K562 (cell line): Measurements from ENCODE around the gene SLC49A4. TPM values are rescaled to one million over a fixed set of nuclear protein-coding genes. Genes with fewer than 3 reads are reported as not detected.

ENCODE experiments used
- ATAC-seq: fragments of 200-7000 bp; cut with Tn5 transposase; 3 replicates; pipeline ENCODE4 v1.9.1; 2020; ENCODE audit warnings: moderate library complexity
- BruUV-seq: library from RNA; stranded (reverse); fragments of 400-500 nt; replicated peaks from 2 replicates; lab custom pipeline; 2021; lab: Mats Ljungman, UMichigan
- CTCF ChIA-PET: fragments of 300-600 bp; formaldehyde crosslinking; extraction: SDS; loops from one replicate; lab custom pipeline; 2021; ENCODE audit warnings: low intra/inter-chr PET ratio; lab: Yijun Ruan, JAX
- POLR2A ChIA-PET: fragments of 300-600, 350-650 bp; sonication (Branson Sonifier 250); formaldehyde crosslinking; extraction: SDS; loops from one replicate; lab custom pipeline; 2021; ENCODE audit warnings: antibody characterized with exemption, inconsistent platforms; lab: Yijun Ruan, JAX
- DNase-seq, 4 experiments: peaks; one replicate each; pipeline versions ENCODE4 v3.0.0 to v3.0.0-alpha.2; 2011 to 2018; ENCODE audit warnings: low spot score in 3 of 4, mixed read lengths in 3 of 4; ENCODE audit errors: extremely low read depth in 1 of 4
- FAIRE-seq: peaks from 2 replicates; lab custom pipeline; 2011; peaks lifted over from hg19 to GRCh38; lab: Jason Lieb, UNC
- H2AFZ ChIP-seq: 2 replicates; pipeline ENCODE4 v1.6.0; 2011; ENCODE audit warnings: low read depth, low read length, control low read depth, inconsistent platforms
- H3K27ac ChIP-seq: fragments of 200-600 bp; 3 replicates; pipeline ENCODE4 v1.8.0; 2011; ENCODE audit warnings: low read depth, mild to moderate bottlenecking, control low read depth, inconsistent platforms, low read length, moderate library complexity, mixed read lengths; ENCODE audit errors: extremely low read depth
- H3K27me3 ChIP-seq, 2 experiments: fragments of 300-600 bp in 1 of 2; 2 replicates in 1 of 2; 3 replicates in 1 of 2; pipeline versions ENCODE4 v1.6.0 to v1.8.0; 2011; ENCODE audit warnings: inconsistent platforms in 2 of 2, low read length in 2 of 2, mild to moderate bottlenecking in 1 of 2, mixed read lengths in 1 of 2, moderate library complexity in 1 of 2; ENCODE audit not compliant: control insufficient read depth in 2 of 2, insufficient read depth in 2 of 2
- H3K36me3 ChIP-seq: fragments of 300-600 bp; 3 replicates; pipeline ENCODE4 v1.8.0; 2011; ENCODE audit warnings: mild to moderate bottlenecking, low read length, inconsistent platforms; ENCODE audit not compliant: control insufficient read depth, insufficient read depth
- H3K4me1 ChIP-seq, 2 experiments: fragments of 200-600 bp in 1 of 2; replicated peaks in 1 of 2; 2 replicates in 1 of 2; 3 replicates in 1 of 2; pipeline versions ENCODE4 v1.5.1 to v1.8.0; 2011; ENCODE audit warnings: inconsistent platforms in 2 of 2, low read length in 2 of 2, mild to moderate bottlenecking in 1 of 2, mixed read lengths in 1 of 2, moderate library complexity in 1 of 2; ENCODE audit not compliant: control insufficient read depth in 2 of 2, insufficient read depth in 2 of 2
- H3K4me2 ChIP-seq: 2 replicates; pipeline ENCODE4 v1.6.1; 2011; ENCODE audit warnings: low read length, control low read depth, inconsistent platforms, mixed read lengths; ENCODE audit not compliant: insufficient read depth
- H3K4me3 ChIP-seq: fragments of 200-600 bp; sonication (generic), shearing (Covaris generic); 2 replicates; pipeline ENCODE4 v1.5.1; 2016; ENCODE audit warnings: control low read depth, inconsistent platforms
- H3K79me2 ChIP-seq: fragments of 200-600 bp; 3 replicates; pipeline ENCODE4 v1.8.0; 2011; ENCODE audit warnings: low read length, inconsistent platforms; ENCODE audit not compliant: control insufficient read depth, insufficient read depth
- H3K9ac ChIP-seq, 2 experiments: 2 replicates each; pipeline versions ENCODE4 v1.6.0 to v1.6.1; 2011; ENCODE audit warnings: low read depth in 2 of 2, low read length in 2 of 2, control low read depth in 1 of 2, inconsistent platforms in 1 of 2, mild to moderate bottlenecking in 1 of 2, mixed read lengths in 1 of 2; ENCODE audit not compliant: insufficient read depth in 1 of 2
- H3K9me1 ChIP-seq: one replicate; pipeline ENCODE4 v1.6.0; 2011; ENCODE audit warnings: inconsistent platforms, mild to moderate bottlenecking, low read length, moderate library complexity; ENCODE audit not compliant: control insufficient read depth, insufficient read depth
- H3K9me3 ChIP-seq: replicated peaks from 2 replicates; pipeline ENCODE4 v1.5.1; 2011; ENCODE audit warnings: low read depth, low read length, inconsistent platforms; ENCODE audit not compliant: control insufficient read depth, insufficient read depth
- H4K20me1 ChIP-seq: replicated peaks from 2 replicates; pipeline ENCODE4 v1.6.1; 2011; ENCODE audit warnings: low read length, inconsistent platforms, mixed read lengths; ENCODE audit not compliant: control insufficient read depth, insufficient read depth
- ARID1B ChIP-seq: fragments of 450-650 bp; IDR thresholded peaks from 2 replicates; pipeline ENCODE4 v1.6.1; 2016; ENCODE audit warnings: antibody characterized with exemption, mild to moderate bottlenecking, inconsistent platforms
- CREB1 ChIP-seq, 2 experiments: sonication (generic) in 1 of 2; formaldehyde crosslinking in 1 of 2; IDR thresholded peaks; 2 replicates each; pipeline versions ENCODE4 v1.6.1 to v1.8.0; 2012 to 2022; ENCODE audit warnings: inconsistent platforms in 1 of 2, mild to moderate bottlenecking in 1 of 2, missing genetic modification reagents in 1 of 2, moderate library complexity in 1 of 2
- CTCFL ChIP-seq: IDR thresholded peaks from 2 replicates; pipeline ENCODE4 v1.6.1; 2011; ENCODE audit warnings: borderline replicate concordance, low read depth, mild to moderate bottlenecking, moderate library complexity, low read length; ENCODE audit not compliant: insufficient read depth, poor library complexity, severe bottlenecking
- FOSL1 ChIP-seq: fragments of 200-800 bp; sonication (Bioruptor generic); conservative IDR thresholded peaks from 2 replicates; pipeline ENCODE4 v1.6.1; 2016; ENCODE audit warnings: missing genetic modification characterization, missing compliant biosample characterization
- JUN ChIP-seq, 2 experiments: sonication (generic) in 1 of 2; formaldehyde crosslinking in 1 of 2; IDR thresholded peaks; 2 replicates each; pipeline versions ENCODE4 v1.6.1 to v1.8.0; 2012 to 2022; ENCODE audit warnings: borderline replicate concordance in 2 of 2, mild to moderate bottlenecking in 2 of 2, improper control_type of control experiment in 1 of 2, low read depth in 1 of 2, low read length in 1 of 2, missing genetic modification reagents in 1 of 2
- KHSRP ChIP-seq: fragments of 450-650 bp; IDR thresholded peaks from 2 replicates; pipeline ENCODE4 v1.6.1; 2017
- SMAD2 ChIP-seq: fragments of 150-350 bp; IDR thresholded peaks from 2 replicates; pipeline ENCODE4 v1.6.1; 2014; ENCODE audit warnings: low read depth, mild to moderate bottlenecking, low read length
- WHSC1 ChIP-seq: IDR thresholded peaks from one replicate; pipeline ENCODE4 v1.6.1; 2012; ENCODE audit warnings: low read length, control low read depth, inconsistent platforms
- ZNF184 ChIP-seq: sonication (generic); formaldehyde crosslinking; IDR thresholded peaks from 2 replicates; pipeline ENCODE4 v1.5.0; 2020; ENCODE audit warnings: missing genetic modification reagents
- ZNF232 ChIP-seq: sonication (generic); formaldehyde crosslinking; IDR thresholded peaks from 2 replicates; pipeline ENCODE4 v1.8.0; 2022; ENCODE audit warnings: mild to moderate bottlenecking, missing genetic modification reagents
- ZNF431 ChIP-seq: sonication (generic); formaldehyde crosslinking; IDR thresholded peaks from 2 replicates; pipeline ENCODE4 v1.8.0; 2022; ENCODE audit warnings: mild to moderate bottlenecking, missing genetic modification reagents
- WGBS: fragments of 100-300 bp; shearing (Covaris generic); methylation state at CpG from one replicate; pipeline ENCODE4 v1.1.6; 2016; ENCODE audit warnings: low coverage, mixed read lengths; ENCODE audit not compliant: insufficient coverage; ENCODE audit errors: missing lambda C conversion rate; 5-methylcytosine and 5-hydroxymethylcytosine counted together
- in situ Hi-C: fragments of 300-500 bp; cut with MboI; formaldehyde crosslinking; loops from 4 replicates; pipeline ENCODE4 v1.15.0; 2018; ENCODE audit warnings: inconsistent platforms, mixed read lengths
- intact Hi-C: fragments of 100-400 bp; cut with micrococcal nuclease; formaldehyde crosslinking; loops from 2 replicates; pipeline ENCODE4 v1.14.2; 2022
- polyA plus RNA-seq, 8 experiments: library from polyadenylated mRNA; depleted of rRNA in 4 of 8; stranded (reverse) in 5 of 8; unstranded in 3 of 8; fragments of >200 nt; fragmentation: Nextera tagmentation in 2 of 8; fragmentation: Illumina TruSeq in 1 of 8; extraction: Ambion mirVana in 2 of 8; extraction: Trizol in 1 of 8; gene quantifications; 2 replicates each; pipeline versions ENCODE4 v1.2.1 to v1.2.3, GENCODE V29; 2011 to 2014; ENCODE audit warnings: inconsistent platforms in 1 of 8, missing spikeins in 1 of 8
- total RNA-seq, 7 experiments: library from RNA; depleted of rRNA in 6 of 7; stranded (reverse); fragments of >200 nt in 6 of 7; fragmentation: Illumina TruSeq in 2 of 7; extraction: Trizol in 2 of 7; gene quantifications; 2 replicates each; pipeline versions ENCODE4 v1.2.1 to v1.2.3, GENCODE V29; 2011 to 2021; ENCODE audit warnings: low replicate concordance in 1 of 7

The SLC49A4 gene
- total and polyA plus RNA-seq, 9 of the 15 experiments (the other 6 are each of a cell fraction or from before 2014, with no cell fraction given), result 0.15 to 1.3 (median 0.83) TPM

- intact Hi-C loops (no loop called here), in situ Hi-C loops (no loop called here)
- no peak for FAIRE-seq
- no TSS peak for BruUV-seq
- no peaks in the 10 kb centered on the region for H3K9me3 ChIP-seq
- no peak for TF ChIP-seq CREB1 (IDR thresholded peaks at IDR 0.05)
- no peak for TF ChIP-seq CREB1 (CRISPR knock-in tag; IDR thresholded peaks at IDR 0.05)
- peak; percentile 7 for TF ChIP-seq CTCFL
- no peak for TF ChIP-seq JUN (IDR thresholded peaks at IDR 0.05; ENCODE audit: borderline replicate concordance, low read depth, low read length)
- TF ChIP-seq JUN (CRISPR knock-in tag; IDR thresholded peaks at IDR 0.05; ENCODE audit: borderline replicate concordance), result no peak
- no peak for TF ChIP-seq ARID1B
- no peak for TF ChIP-seq KHSRP
- no peak for TF ChIP-seq WHSC1
- no peak for TF ChIP-seq ZNF184
- no peak for TF ChIP-seq SMAD2
- peak; percentile 67 for TF ChIP-seq FOSL1 (tag)
- no peak for TF ChIP-seq ZNF431
- no peak for TF ChIP-seq ZNF232 (CRISPR knock-in tag)
- no peak overlapping the region for H3K4me2 ChIP-seq
- 67% methylated on average over 3 of the region's 3 CpGs for WGBS
- CTCF ChIA-PET, result no interaction called here
- H3K4me1 ChIP-seq, result no peaks in the 10 kb centered on the region
- no peaks in the 10 kb centered on the region for H3K9me1 ChIP-seq
- POLR2A ChIA-PET, result interaction anchor here (0.5 to 1.5 kb wide), 3 partner anchors 9 to 306 kb away, joined by 3 to 5 read pairs (median 3); no protein-coding TSS in a partner anchor
- no peaks in the 10 kb centered on the region for H3K79me2 ChIP-seq
- no peaks in the 10 kb centered on the region for H4K20me1 ChIP-seq
- H2AFZ ChIP-seq, result no peak overlapping the region
- no peaks in the 10 kb centered on the region for H3K36me3 ChIP-seq
- no peaks in the 10 kb centered on the region for H3K27me3 ChIP-seq
- H3K4me3 ChIP-seq, result no peak overlapping the region
- no peak overlapping the region for H3K9ac ChIP-seq
- H3K27ac ChIP-seq, result no peak overlapping the region
- ATAC-seq, result peak; percentile 43; the same call in 1 of the 3 replicates
- peak in 1 of 4 experiments; percentile 19 for DNase-seq
These were observed 20.3 kb upstream of the SLC49A4 start for GRCh38 chr3:122774564-122774963.
